HG02884 (cell line): ENCODE measurements around the gene LRFN4.
A peak's percentile ranks its signal among the peaks of the same experiment; 100 is the strongest.

Experiments
- ATAC-seq: cut with Tn5 transposase; IDR thresholded peaks from one replicate; pipeline ENCODE4 v1.9.1; 2021; ENCODE audit warnings: mild to moderate bottlenecking, moderate library complexity; ENCODE audit not compliant: unreplicated experiment

The LRFN4 gene

DNA sequence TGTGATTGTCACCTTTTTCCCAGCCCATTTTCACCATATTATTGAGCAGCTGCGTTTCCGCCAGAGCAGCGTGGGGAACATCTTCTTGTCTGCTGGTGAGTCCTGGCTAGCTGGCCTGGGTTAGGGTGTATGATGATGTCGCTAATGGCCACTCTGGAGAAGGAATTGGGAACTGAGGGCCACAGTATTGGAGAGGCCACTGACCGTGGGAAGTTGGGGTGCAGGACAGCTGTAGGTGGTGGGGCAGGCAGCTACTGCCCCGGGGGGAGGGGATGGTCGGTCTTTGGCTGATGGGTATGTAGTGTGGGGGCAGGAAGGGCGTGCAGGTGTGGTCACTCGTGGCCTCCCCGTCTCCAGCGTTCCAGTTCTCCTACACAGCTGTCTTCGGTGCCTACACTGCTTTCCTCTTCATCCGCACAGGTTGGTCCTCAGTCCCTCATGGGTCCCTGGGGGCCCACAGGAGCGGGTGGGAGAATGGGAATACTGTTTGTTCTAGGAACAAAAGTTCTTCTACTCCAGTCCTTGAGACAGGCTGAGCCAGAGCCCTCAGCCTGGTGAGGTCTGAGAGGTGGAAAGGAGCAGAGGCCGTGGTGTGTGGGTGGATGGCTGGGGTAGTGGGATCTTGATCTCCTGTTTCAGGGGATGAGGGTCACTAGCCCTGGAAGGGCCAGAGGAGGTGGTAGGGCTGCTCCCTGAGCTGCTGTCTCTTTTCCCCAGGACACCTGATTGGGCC is 11.6 kb upstream of the LRFN4 start:
- ATAC-seq, result no peak

DNA sequence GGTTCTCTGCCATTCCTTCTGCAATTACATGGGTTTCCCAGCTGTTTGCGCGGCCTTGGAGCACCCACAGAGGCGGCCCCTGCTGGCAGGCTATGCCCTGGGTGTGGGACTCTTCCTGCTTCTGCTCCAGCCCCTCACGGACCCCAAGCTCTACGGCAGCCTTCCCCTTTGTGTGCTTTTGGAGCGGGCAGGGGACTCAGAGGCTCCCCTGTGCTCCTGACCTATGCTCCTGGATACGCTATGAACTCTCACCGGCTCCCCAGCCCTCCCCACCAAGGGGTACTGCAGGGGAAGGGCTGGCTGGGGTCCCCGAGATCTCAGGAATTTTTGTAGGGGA is 11.0 kb upstream of the LRFN4 start:
- no peak for ATAC-seq

DNA sequence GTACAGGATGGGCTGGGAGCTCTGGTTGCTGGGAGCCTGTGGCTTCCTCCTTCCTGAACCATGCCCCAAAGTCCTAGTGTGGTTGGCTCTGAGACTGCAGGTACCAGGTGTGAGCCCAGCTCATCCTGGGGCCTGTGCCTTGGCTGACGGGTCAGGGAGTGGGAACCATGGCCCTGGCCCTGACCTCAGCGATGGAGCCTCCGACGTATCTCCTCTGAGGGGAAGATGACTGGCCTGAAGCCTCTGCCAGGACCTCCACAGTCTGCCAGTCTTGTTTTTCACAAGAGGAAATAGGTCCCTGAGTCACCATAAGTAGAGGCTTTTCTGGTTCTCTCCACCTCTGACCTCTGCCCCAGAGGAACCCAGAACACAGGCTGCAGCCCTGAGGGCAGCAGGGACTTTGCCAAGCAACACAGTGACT is 10.2 kb upstream of the LRFN4 start:
- ATAC-seq, result no peak

DNA sequence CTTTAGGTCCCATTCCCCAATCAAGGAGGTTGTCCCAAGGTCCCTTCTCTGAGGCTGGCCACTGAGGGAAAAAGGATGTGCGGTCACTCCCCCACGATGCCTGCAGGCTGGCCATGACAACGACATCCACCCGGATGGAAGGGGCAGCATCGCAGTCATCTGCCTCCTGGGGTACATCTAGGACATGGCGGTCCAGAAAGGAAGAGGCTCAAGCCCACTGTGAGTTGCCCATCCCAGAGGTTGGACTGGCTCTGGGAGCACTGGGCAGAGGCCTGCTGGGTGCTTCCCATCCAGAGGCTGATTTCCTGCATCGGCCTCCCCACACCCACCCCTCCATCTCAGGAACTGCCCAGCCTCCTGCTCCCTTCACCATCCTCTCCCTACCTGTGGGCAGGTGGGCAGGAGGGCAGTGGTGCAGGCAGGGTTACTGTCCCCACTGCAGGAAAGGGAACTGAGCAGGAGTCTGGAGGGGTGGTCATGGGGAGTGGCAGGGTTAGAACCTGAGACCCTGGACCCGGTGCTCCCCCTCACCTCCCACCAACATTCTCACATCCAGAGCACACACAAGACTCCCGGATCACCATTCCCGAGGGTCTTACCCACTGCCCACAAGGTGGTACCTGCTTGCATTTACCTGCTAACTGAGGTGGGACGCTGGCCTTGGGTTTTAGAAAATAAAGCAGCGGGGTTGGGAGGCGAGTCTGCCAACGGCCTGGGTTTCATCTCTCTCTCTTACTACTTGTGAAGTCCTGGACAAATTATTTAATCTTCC is 9.2 kb upstream of the LRFN4 start:
- no peak for ATAC-seq

DNA sequence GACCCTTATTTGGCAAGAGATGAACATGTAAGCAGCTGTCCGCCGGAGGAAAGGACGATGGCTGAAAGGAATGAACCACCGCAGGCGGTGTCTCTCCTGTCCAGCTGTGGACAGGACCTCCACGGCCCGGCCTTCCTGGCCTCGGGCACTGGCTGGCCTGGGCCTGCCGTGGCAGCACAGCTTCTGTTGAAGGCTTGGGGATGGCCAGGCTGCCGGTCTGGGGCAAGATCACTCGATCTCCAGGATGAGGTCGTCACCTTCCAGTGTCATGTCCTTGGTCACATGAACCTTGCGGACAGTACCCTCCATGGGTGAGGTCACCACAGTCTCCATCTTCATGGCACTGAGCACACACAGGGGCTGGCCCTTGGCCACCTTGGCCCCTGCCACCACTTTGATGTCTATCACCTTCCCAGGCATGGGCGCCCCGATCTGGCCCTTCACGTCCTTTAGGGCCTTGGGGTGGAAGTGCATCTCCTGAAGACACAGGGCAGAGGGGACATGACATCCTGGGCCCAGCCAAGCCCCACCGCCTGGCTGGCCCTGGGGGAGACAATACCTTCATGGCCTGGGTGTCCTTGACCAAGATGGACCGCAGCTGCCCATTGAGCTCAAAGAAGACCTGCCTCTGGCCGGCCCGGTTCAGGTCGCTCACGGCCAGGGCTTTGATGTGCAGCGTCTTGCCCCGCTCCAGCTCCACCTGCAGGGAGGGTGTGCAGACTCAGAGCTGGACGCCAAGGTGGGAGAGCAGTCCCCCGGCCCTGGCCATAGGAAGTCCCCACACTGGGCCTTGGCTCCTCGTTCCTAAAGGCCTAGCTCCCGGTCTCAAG is 8.0 kb upstream of the LRFN4 start:
- ATAC-seq, result no peak

DNA sequence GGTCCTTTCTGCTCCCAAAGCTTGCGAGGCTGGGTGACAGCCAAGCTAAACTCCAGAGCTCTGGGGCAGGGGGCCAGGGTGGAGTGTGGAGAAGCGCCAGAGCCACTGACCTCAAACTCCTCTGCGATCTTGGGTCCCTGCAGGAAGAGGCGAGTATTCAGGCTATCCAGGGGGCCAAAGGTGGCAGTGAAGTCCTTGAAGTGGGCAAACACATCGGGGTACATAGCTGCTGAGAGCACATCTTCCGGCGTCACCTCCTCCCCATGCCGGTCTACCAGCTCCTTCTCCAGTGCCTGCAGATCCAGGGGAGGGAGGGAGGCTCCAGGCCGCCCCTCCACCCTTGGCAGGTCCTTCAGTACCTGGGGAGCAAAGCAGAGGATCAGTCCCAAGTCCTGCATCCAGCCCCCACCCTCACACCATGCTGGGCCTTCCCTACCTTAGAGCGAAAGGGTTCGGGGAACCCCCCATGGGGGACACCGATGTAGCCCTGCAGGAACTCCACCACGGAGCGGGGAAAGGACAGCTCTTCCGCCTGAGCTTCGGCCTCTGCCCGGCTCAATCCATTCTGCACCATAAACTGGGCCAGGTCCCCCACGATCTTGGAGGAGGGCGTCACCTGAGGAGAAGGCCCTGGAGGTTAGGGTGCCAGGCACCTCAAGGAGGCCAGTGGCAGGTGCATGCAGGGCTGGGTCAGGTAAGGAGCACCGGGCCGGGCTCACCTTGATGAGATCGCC is 7.2 kb upstream of the LRFN4 start:
- no peak for ATAC-seq

DNA sequence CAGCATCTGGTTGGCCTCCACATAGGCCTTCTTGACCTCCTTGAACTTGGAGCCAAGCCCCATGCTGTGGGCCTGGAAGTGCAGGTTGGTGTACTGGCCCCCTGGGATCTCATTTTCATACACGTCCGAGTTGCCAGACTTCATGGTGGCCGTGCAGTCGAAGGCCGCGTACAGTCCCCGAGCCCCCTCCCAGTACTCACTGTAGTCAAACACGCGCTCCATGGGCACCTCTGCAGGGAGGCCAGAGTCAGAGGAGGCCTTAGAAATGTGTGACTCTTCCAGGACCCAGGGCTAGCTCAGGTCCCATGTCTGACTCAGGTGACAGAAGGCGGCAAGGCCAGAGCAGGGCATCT is 6.7 kb upstream of the LRFN4 start:
- no peak for ATAC-seq

DNA sequence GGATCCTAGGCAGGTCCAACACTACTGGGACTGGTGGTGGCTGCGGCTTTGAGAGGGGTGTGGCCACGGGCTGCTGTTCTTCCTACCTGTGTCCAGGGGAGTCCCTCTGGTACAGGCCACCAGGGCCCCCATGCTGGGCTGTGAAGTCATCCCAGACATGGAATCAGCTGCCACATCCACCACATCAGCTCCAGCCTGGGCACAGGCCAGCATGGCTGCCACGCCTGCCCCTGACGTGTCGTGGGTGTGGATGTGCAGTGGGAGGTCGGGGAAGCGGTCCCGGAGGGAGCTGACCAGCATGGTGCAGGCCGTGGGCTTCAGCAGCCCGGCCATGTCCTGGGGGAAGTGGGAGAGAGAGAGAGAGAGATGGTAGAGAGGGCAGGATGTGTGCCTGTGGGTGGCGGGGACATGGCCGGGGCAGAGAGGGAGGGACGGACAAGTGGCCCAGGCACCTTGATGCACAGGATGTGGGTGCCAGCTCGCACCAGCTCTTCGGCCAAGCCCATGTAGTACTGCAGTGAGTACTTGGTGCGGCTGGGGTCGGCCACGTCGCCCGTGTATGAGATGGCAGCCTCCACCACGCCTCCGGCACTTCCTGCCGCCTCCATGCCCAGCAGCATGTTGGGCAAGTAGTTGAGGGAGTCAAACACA is 6.2 kb upstream of the LRFN4 start:
- no peak for ATAC-seq

DNA sequence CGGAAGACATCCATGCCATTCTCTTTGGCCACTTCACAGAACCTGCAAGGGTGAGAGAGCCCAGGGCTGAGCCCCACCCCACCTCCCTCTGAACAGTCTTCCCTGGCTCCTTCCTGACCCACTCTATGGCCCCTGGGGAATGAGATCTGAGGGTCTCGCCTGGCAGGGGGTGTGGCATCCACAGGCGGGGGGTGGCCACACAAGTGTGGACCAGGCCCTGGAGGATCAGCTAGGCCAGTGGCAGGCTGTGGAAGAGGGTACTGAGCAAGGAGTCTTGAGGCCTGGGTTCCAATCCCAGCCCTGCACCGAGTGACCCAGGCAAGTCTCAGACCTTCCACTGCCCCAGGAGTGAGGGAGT is 5.6 kb upstream of the LRFN4 start:
- ATAC-seq, result no peak

DNA sequence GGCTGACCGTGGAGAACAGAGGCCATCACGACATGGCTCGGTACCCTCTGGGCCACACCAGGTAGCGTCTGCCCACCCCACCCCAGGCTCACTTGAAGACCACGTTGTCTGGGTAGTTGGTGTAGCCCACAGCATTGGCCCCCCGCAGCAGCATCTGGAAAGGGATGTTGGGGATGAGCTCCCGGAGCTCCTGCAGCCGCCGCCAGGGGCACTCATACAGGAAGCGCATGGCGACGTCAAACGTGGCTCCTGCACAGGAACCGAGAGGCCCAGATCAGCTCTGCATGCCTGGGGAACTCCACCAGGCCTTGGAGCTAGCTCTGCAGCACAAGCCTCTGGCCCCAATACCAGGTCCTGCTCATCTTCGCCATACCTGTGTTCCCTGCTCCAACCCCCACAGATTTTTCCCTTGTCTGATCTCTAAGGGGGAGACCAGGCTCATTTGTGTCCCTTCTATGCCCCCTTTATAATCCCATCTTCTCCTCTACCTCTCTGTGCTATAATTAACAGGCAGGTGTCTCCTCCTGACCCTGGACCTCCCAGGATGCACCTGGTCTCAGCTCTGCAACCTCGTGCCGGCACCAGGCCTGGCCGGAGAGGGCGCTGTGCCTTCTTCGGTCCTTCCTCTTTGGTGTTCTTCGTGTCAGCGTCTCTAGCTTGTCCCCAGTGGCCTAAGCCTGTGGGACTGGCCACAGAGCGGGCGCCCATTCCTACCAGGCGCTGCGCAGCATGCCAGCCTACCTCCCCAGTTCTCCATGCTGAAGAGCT is 5.0 kb upstream of the LRFN4 start:
- ATAC-seq, result no peak

DNA sequence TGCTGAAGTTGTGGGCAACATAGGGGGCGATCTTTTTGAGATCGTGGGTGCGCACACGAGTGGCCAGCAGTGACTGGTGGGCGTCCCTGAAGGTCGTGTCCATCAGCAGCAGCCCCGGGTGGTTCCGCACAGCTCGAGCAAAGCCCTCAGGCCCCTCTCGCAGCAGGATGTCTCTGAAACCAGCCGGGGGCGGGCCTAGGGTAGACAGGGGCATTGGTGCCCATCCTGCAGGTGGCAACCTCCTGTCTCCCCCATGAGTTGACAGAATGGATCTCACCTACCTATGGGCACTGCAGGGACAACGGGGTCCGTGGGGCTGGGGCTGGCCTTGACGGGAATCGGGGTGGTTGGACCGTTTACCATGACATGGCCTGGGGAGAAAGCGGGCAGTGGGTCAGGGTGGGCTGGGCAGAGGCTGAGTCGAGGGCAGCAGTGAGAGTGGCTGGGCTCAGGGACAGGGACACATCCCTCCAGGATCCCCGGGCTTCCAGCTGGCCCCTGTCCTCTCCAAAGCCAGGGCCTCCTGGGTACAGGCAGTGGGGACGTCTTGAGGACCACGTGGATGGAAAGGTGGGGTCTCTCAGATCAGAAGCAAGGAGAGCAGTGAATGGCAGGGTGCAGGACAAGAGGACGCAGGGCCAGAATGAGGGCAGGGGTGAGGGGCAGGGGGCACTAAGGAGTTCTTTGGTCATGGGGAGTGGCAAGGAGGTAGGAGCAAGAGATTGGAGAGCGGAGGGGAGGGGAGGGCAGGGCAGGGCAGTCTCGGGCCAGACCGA is 4.2 kb upstream of the LRFN4 start:
- ATAC-seq, result no peak

DNA sequence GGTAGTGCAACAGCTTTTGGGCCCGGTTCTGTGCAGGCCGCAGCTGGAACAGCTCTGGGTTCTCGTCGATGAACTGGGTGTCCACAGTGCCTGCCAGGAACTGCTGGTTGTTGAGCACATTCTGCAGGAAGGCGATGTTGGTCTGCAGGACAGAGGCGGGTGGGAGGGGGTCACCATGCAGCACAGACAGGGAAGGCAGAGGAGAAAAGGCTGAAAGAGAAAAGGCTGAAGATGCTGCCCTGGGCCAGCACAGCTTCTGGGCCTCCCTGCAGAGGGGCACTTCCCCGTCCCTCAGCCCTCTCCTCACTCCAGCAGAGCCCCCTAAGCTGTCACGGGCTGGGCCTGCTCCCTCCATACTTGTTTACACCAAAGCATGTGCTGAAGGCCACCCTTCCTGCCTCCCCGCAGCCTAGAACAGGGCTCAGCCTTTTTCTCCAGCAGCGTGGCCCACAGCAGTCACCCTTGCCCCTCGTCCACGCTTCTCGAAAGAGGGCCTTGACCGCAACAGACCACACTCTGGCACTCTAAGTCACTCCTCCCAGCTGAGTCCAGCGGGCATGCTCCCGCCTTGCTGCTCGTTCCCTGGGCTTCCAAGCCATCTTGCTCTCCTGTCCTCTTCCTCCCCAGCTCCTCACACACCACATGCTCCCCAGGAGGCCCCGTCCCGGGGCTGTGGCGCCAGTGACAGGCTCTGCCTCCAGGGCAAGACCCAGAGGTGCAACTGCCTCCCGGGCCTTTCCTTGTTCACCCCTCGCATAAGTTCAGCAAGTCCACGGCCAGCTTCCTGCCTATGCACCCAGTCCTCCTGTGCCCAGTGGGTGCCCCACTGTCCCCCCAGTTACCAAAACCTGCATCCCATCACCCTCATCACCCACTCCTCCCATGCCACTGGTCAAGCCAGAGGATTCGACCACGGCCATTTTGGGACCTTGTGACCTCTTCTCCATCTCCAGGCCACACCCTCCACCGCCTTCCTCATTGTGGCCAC is 3.3 kb upstream of the LRFN4 start:
- ATAC-seq, result no peak

DNA sequence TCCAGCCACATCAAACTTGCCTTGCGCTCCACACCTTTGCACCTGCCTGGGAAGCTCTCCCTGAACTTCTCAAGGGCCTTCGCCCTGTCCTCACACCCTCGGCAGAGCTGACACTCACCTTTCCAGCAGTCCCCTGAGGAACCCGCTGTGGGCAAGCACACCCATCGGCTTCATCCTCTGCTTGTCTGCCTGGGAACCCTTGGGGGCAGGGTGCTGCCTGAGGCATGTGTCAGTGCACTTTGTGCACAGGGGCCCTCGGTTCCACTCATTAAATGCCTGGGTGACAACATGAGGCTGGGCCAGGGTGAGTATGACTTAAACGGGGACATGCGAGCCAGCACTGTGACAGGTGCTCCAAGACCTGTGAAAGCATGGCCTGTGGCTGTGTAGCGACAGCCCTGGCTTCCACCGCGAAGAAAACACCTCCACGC is 2.6 kb upstream of the LRFN4 start:
- ATAC-seq, result no peak

DNA sequence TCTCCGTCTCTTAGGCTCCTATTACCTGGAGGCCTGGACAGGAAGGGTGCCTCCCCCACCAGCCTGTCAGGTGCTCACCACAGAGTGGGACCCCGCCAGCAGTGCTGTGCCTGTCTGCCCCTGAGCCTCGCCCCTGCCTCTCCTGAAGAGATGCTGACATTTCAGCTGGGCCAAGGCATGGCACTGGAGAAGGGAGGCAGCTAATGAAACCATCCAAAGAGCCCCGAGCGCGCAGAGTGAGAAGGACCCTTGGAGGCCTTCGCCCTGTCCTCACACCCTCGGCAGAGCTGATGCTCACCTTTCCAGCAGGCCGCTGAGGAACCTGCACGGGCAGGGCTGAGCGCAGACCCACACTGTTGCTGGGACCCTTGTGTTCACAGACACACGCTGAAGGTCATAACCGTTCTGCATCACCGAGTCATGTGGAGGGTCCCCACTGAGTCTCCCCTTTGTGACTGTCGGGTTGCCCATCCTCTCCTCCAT is 2.1 kb upstream of the LRFN4 start:
- no peak for ATAC-seq

DNA sequence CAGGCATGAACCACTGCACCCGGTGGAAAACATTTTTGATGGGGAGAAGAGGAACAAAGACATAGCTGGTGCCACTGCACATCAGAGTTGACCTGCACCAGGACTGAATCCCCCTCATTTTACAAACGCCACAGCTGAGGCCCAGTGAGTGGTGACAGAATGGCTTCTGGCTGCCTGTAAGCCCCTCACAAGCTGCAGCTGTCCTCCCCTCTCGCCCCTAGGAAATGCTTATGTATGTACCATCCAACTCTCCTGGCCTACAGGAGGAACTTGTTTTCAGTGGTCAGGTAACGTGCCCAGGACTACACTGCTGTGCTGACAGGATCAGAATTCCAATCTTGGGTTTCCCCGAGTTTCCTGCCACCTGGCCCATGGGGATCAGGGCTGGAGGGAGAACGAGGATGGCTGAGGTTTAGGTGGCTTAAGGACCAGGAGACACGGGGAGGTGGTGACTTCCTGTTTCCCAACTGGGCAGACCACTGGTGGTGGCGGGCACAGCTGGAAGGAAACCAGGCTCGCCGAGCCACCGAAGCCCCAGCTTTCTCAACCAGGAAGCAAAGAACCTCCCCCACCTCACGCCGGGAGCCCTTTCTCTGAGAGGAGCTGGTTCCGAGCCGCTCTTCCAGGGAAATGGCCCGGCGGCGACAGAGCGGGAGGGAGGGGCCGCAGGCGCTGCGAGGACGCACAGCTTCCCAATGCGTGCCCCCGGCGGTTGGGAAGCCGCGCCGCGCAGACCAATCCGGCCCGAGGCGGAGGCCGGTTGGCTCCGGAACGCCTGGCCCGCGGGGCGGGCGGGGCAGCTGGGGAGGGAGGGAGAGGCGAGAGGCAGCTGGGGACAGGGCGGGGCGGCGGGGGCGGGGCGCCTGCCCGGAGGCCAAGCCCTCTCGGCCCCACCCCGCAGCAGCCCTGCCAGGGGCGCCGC is 1.0 kb upstream of the LRFN4 start:
- ATAC-seq, result peak; percentile 64

DNA sequence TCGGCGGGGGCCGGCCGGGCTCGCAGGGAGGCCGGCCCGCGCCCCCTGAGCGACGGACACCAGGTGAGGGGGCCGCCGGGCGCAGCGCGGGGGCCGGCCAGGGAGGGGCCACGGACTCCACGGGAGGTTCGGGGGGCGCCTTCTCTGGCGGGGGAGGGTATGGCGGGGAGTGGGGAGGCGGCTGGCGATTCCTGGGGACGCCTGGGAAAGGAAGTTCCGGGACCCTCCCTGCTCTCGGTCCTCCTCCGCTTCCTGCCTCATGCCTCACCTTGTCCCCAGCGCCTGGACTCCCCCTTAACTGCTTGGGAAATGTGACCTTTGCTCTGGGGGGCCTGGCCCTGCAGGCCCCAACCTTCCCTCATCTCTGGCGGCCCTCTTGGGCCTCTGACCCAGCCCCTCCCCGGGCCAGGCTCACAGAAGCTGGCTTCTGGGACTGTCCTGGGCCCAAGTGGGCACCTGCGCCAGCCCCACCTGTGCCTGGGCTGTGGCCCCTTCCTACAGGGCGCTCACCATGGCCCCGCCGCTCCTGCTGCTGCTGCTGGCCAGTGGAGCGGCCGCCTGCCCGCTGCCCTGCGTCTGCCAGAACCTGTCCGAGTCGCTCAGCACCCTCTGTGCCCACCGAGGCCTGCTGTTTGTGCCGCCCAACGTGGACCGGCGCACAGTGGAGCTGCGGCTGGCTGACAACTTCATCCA is 516 bp downstream of the LRFN4 start:
- no peak for ATAC-seq

DNA sequence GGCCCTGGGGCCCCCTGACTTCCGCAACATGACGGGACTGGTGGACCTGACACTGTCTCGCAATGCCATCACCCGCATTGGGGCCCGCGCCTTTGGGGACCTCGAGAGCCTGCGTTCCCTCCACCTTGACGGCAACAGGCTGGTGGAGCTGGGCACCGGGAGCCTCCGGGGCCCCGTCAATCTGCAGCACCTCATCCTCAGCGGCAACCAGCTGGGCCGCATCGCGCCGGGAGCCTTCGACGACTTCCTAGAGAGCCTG is 992 bp downstream of the LRFN4 start:
- ATAC-seq, result no peak
